GM12872 (cell line): ENCODE results near the gene FOXP1.

Experiments used
- CTCF ChIP-seq: IDR thresholded peaks from 3 replicates; pipeline ENCODE4 v1.5.1; 2011; ENCODE audit warnings: low read depth, mild to moderate bottlenecking, low read length, moderate library complexity; ENCODE audit not compliant: insufficient read depth

The FOXP1 gene

GRCh38 chr3:71310980-71311660 is 272.4 kb downstream of the FOXP1 start:
- TF ChIP-seq CTCF: no peak

DNA sequence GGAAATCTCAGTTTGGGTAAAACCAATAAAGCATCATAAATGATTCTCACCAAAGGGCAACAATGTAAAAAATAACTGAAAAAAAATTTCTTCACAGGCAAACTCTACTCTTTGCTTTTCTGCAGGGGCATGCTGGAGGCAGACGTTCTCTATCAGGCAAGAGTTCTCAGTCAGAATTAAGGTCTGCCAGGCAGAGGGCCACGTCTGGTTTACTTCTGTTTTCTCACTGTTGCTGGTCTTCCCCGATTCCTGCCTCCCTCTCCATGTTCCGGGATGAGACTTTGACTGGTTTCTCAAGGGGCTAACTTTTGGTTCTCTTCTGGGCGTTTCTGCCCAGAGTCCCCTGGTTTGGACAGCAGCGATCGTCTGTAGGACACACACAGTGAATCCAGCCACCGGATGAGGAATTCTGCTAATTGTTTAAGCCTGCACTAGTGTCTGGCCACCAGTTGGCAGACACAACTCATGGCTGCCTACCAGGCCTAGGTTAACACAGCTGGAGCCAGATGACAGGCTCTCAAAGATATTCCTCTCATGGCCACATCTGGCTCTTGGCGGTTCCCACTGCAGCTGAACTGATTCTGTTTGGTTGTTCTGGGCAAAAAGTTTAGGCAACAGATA is 273.1 kb downstream of the FOXP1 start:
- no peak for TF ChIP-seq CTCF

GRCh38 chr3:71309886-71310285 is 273.6 kb downstream of the FOXP1 start:
- no peak for TF ChIP-seq CTCF

- no peak for TF ChIP-seq CTCF
Measured at GRCh38 chr3:71309342-71309741, 274.2 kb downstream of the FOXP1 start.

- TF ChIP-seq CTCF: no peak
Measured at GRCh38 chr3:71308836-71309235, 274.7 kb downstream of the FOXP1 start.

GRCh38 chr3:71307991-71308697 is 275.4 kb downstream of the FOXP1 start:
- no peak for TF ChIP-seq CTCF
